Measurements from ENCODE around the gene PDIK1L. TPM values are rescaled to one million over a fixed set of nuclear protein-coding genes. Genes with fewer than 3 reads are reported as not detected.

Gene PDIK1L
- total and polyA plus RNA-seq, 2 of the 4 experiments (the other 2 are of a cell fraction): 1.4 to 3.0 TPM

DNA sequence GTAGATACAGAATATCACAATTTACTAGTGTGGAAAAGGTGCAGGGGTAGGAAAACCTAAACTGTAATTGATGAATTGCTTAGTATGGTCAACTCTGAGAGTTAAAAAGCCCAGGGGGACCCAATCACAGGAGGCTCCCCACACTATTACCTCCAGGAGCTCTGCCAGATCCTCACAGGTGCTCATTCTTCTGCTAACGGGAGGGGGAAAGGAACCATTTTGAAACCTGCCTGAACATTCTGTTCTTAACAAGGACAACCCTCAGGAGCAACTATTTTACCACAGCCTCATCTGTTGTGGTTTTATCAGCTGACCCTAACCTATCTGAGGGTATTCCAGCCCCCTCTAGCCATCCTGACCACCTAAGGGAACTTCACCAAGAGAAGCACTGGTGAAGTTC is 19.1 kb downstream of the PDIK1L start:
- Histone ChIP-seq H4K5ac (ENCODE audit: low read depth, low read length) (no peak overlapping the region), H3K79me1 (ENCODE audit: low read depth in 1 of 2, low read length in 2 of 2) (no peaks in the 10 kb centered on the region), H3K9me3 (ENCODE audit: control insufficient read depth, insufficient read depth, low read length) (no peaks in the 10 kb centered on the region), H3K23ac (ENCODE audit: low read depth, low read length) (no peak overlapping the region), H3K4me1 (ENCODE audit: control insufficient read depth, insufficient read depth, low read length) (0 out of 2 replicates have a peak, but pooled peaks cover 1% of the 10 kb centered on the region), H4K20me1 (ENCODE audit: insufficient read depth, low read length) (no peaks in the 10 kb centered on the region), H3K27ac (ENCODE audit: insufficient read depth, low read length) (no peak overlapping the region), H3K18ac (ENCODE audit: low read depth, low read length) (no peak overlapping the region), H2AK5ac (ENCODE audit: low read depth, low read length) (no peak overlapping the region), H3K36me3 (ENCODE audit: control insufficient read depth, insufficient read depth, low read length) (no peaks in the 10 kb centered on the region), H2BK120ac (ENCODE audit: low read depth, low read length) (no peak overlapping the region), H2BK20ac (ENCODE audit: low read depth, low read length) (no peak overlapping the region), H4K91ac (ENCODE audit: insufficient read depth, low read depth, low read length) (no peak overlapping the region), H2AK9ac (replicated peaks; ENCODE audit: low read depth, low read length, poor library complexity) (no peak overlapping the region), H3K56ac (ENCODE audit: extremely low read depth, insufficient read depth, low read length) (no peak overlapping the region), H3K9ac (ENCODE audit: low read depth, low read length) (no peak overlapping the region), H3K4me2 (ENCODE audit: low read depth, low read length) (no peak overlapping the region), H2BK15ac (ENCODE audit: low read depth, low read length) (no peak overlapping the region), H3K4me3 (ENCODE audit: insufficient read depth, low read depth, low read length) (no peak overlapping the region), H3K9me1 (ENCODE audit: insufficient read depth, low read length) (no peaks in the 10 kb centered on the region), H2BK5ac (ENCODE audit: low read depth, low read length, poor library complexity, severe bottlenecking) (no peak overlapping the region), H4K8ac (ENCODE audit: low read depth in 2 of 2, low read length in 2 of 2) (no peak overlapping the region), H3K14ac (replicated peaks; ENCODE audit: low read depth, low read length) (no peak overlapping the region), H3K27me3 (ENCODE audit: control insufficient read depth, insufficient read depth, low read length) (peaks cover 11% of the 10 kb centered on the region), H2AFZ (replicated peaks; ENCODE audit: low read length, poor library complexity) (no peak overlapping the region), H3K4ac (ENCODE audit: low read depth, low read length) (no peak overlapping the region)
- intact Hi-C loops (cut with micrococcal nuclease) (no loop called here), in situ Hi-C loops (cut with MboI; ENCODE audit: low sequenced_read_pairs) (no loop called here), dilution Hi-C loops (cut with HindIII; ENCODE audit: low sequenced_read_pairs, unreplicated experiment) (no loop called here)
- BruUV-seq (replicated peaks): no TSS peak
- DNase-seq (no peak), ATAC-seq (ENCODE audit: low read depth) (no peak)
- WGBS, 2 experiments (ENCODE audit: extremely low coverage in 2 of 2, insufficient read length in 1 of 2): no CpG with 5 or more reads among the region's 1 CpG
- POLR2A ChIA-PET (ENCODE audit: unreplicated experiment): no interaction called here
- TF ChIP-seq RFX5 (IDR thresholded peaks at IDR 0.05; ENCODE audit: low read depth, low read length): no peak
- no peak for TF ChIP-seq RCOR1 (IDR thresholded peaks at IDR 0.05; ENCODE audit: insufficient replicate concordance, low read length)
- no peak for TF ChIP-seq MAFK (IDR thresholded peaks at IDR 0.05; ENCODE audit: low read depth, low read length)
- no peak for TF ChIP-seq NFE2L2 (IDR thresholded peaks at IDR 0.05; ENCODE audit: low read depth, low read length)
- TF ChIP-seq POLR2A (IDR thresholded peaks at IDR 0.05; ENCODE audit: low read depth, low read length): no peak
- TF ChIP-seq MAZ (IDR thresholded peaks at IDR 0.05; ENCODE audit: borderline replicate concordance, low read depth, low read length): no peak
- TF ChIP-seq, protein P1, sequence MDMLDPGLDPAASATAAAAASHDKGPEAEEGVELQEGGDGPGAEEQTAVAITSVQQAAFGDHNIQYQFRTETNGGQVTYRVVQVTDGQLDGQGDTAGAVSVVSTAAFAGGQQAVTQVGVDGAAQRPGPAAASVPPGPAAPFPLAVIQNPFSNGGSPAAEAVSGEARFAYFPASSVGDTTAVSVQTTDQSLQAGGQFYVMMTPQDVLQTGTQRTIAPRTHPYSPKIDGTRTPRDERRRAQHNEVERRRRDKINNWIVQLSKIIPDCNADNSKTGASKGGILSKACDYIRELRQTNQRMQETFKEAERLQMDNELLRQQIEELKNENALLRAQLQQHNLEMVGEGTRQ (IDR thresholded peaks at IDR 0.05; ENCODE audit: low read depth, low read length): no peak
- CTCF ChIA-PET: interaction anchor here (1.3 kb wide), 1 partner anchor 15 kb away, joined by 4 read pairs; no protein-coding TSS in a partner anchor

Measured in IMR-90 (cell line).